ENCODE results near the gene C20orf96.

Gene C20orf96

DNA sequence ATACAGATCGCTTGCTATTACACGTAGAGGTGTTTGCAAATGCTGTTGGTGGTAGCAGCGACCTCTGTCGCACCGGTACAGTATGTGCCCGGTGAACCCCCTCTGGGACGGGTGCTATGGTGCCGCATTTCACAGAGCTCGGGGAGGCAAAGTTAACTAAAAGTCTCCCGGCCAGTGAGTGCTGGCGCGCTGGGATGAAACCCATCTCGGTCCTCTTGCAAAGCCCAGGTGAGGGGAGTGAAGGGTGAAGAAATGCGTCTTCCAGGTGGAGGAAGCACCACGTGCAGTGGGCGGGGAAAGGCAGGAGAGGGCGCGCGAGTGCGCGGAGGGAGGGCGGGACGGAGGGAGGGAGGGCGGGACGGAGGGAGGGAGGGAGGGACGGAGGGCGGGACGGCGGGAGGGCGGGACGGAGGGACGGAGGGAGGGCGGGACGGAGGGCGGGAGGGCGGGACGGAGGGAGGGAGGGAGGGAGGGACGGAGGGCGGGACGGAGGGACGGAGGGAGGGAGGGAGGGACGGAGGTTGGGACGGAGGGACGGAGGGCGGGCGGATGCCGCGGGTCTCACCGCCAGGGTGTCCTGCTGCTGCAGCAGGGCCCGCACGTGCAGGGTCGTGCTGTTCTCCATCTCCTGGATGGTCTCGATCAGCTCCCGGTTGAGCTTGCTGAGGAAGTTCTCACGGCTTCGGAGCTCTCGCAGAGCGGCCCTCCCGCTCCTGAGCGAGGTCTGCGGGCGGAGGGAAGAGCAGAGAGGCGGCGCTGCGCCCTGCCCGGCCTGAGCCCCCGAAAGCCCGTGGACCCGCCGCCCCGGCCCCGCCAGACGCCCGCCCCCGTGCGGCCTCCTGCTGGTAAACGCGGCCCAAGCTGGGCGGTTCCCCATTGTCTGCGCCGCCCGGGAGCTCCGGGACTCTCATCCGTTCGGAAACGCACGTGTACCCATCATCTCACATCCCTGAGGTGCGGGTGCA, 11.7 kb downstream of the C20orf96 start:
- peak; percentile 43 for DNase-seq (ENCODE audit: low read depth)
- TF ChIP-seq, protein P1, sequence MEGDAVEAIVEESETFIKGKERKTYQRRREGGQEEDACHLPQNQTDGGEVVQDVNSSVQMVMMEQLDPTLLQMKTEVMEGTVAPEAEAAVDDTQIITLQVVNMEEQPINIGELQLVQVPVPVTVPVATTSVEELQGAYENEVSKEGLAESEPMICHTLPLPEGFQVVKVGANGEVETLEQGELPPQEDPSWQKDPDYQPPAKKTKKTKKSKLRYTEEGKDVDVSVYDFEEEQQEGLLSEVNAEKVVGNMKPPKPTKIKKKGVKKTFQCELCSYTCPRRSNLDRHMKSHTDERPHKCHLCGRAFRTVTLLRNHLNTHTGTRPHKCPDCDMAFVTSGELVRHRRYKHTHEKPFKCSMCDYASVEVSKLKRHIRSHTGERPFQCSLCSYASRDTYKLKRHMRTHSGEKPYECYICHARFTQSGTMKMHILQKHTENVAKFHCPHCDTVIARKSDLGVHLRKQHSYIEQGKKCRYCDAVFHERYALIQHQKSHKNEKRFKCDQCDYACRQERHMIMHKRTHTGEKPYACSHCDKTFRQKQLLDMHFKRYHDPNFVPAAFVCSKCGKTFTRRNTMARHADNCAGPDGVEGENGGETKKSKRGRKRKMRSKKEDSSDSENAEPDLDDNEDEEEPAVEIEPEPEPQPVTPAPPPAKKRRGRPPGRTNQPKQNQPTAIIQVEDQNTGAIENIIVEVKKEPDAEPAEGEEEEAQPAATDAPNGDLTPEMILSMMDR (IDR thresholded peaks at IDR 0.05; ENCODE audit: insufficient read depth, low read depth, low read length, missing control alignments): peak; percentile 24
- no peak overlapping the region for H3K4me3 ChIP-seq (ENCODE audit: low read length)

DNA sequence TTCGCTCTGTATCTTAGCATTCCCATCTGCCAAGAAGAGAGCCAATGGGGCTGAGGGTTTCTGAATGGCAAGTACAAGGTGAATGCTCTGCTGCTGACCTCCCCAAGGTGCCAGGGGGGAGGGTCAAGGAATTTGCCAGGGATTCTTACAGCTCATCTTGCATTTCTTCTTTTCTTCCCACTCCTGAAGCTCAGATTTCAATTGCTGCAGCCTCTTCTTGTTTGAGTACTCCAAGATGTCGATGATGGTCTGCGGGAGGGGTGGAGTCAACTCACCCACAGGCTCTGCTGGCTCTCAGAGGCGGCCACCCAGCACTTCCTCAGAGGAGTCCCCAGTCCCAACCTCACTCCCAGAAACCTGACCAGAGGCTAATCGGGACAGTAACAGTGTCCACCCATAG, 12.4 kb downstream of the C20orf96 start:
- no peak for DNase-seq (ENCODE audit: low read depth)
- TF ChIP-seq, protein P1 (IDR thresholded peaks at IDR 0.05; ENCODE audit: insufficient read depth, low read depth, low read length, missing control alignments): no peak

DNA sequence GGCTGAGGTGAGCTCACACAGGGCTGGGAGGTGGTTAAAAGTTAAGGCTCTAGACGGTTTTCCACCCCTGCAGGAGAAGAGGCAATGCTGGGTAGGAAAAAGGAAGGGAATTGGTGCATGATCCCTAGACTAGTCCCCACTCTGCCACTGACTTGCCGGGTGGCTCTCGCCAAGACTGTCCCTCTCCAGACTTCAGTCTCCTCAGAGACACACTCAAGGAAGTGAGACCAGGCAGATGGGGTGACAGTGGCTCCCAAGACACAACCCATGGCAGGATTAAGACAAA, 13.1 kb downstream of the C20orf96 start:
- no peak for DNase-seq (ENCODE audit: low read depth)

More for the DNA sequence above, 12.4 kb downstream of the C20orf96 start:
- H3K4me3 ChIP-seq (ENCODE audit: low read length): no peak overlapping the region

DNA sequence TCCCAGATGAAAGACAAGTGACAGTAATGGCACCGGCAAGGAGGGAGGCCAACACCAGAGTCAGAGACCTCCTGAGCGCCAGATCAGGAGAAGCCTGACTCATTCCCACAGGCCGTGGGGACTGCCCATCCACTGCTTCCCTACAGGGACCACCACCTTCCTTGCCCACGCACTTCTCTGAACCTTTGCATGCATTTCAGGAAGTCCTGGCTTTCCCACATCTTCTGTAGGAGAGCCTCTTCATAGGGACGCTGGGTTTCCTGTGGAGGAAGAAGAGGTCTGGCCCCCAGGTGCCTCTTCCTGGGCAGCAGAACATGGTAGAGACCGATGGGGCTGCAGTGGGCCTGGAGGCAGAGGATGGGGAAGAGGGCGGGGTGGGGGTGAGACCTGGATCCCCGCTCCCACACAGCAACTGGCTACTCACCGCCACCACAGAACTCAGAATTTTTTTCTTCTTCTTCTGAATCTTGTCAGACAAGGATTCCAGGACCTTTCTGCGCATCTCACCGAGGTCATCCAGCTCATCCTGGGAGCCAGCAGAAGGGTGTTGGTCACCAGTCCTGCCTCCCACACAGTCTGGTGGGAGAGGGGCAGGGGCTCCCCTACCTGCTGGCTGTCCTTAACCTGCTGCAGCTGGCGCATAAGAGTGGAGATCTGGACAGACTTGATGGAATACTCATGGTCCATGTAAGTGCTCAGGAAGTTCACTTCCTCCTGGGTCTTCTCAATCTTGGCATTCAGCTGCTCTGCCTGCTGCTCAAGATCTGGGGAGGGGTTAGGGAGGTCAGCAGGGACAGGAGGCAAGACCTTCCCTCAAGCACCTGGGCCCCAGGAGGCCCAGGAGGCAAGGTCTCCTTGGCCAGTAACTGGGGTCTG, 13.7 kb downstream of the C20orf96 start:
- TF ChIP-seq, protein P1 (IDR thresholded peaks at IDR 0.05; ENCODE audit: insufficient read depth, low read depth, low read length, missing control alignments): no peak
- no peak for DNase-seq (ENCODE audit: low read depth)
- H3K4me3 ChIP-seq (ENCODE audit: low read length): no peak overlapping the region

More for the DNA sequence above, 13.1 kb downstream of the C20orf96 start:
- TF ChIP-seq, protein P1 (IDR thresholded peaks at IDR 0.05; ENCODE audit: insufficient read depth, low read depth, low read length, missing control alignments): no peak
- no peak overlapping the region for H3K4me3 ChIP-seq (ENCODE audit: low read length)

DNA sequence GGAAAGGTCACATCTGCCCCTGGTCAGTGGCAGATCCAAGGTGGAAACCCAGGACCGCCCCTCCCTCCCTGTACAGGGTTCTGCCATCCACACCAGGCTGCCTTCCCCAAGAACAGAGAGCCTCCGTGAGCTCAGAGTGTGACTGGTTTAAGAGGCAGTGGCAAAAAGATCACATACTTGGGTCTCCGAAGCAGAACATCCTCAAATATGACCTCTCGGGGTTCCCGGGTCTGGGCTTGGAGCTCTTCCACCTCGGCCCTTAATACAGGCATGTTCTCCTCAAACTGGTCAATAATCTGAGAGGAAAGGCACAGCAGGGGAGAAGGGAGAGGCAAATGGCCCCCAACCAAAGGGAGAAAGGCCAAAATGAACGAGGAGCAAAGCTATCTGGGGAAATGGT, 14.8 kb downstream of the C20orf96 start:
- no peak for DNase-seq (ENCODE audit: low read depth)
- H3K4me3 ChIP-seq (ENCODE audit: low read length): no peak overlapping the region
- TF ChIP-seq, protein P1 (IDR thresholded peaks at IDR 0.05; ENCODE audit: insufficient read depth, low read depth, low read length, missing control alignments): no peak

DNA sequence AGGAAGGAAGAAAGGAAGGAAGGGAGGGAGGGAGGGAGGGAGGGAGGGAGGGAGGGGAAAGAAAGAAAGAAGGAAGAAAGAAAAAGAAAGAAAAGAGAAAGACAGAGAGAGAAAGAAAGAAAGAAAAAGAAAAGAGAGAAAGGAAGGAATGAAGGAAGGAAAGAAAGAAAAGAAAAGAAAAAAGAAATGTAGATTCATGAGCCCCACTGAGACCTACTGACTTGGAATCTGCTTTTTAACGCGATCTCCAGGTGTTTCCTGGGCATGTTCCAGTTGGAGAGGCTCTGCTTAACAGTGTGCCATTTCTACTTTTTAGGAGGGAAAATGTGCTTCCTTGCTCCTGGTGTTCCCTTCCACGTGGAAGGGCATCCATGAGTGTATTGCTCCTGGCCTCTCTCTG, 16.7 kb downstream of the C20orf96 start:
- DNase-seq (ENCODE audit: low read depth): no peak
- TF ChIP-seq, protein P1 (IDR thresholded peaks at IDR 0.05; ENCODE audit: insufficient read depth, low read depth, low read length, missing control alignments): no peak
- H3K4me3 ChIP-seq (ENCODE audit: low read length): no peak overlapping the region
